GM19023 (cell line): ENCODE data around the gene SERPINA3.
"Not testable (repeated sequence)": the region's sequence is repeated elsewhere in the genome, so short reads cannot be mapped to it uniquely, and the experiment has no call there.

Experiments
- ATAC-seq: cut with Tn5 transposase; IDR thresholded peaks from one replicate; pipeline ENCODE4 v1.9.1; 2021; ENCODE audit warnings: mild to moderate bottlenecking, moderate library complexity; ENCODE audit not compliant: unreplicated experiment

SERPINA3 gene

GRCh38 chr14:94612174-94612573 lies at the start of gene SERPINA3:
TSS of gene SERPINA3 (plus strand) at chr14:94612391. CDS start at chr14:94614442, 2,051 bp downstream.
- ATAC-seq: no peak

GRCh38 chr14:94562941-94563883 lies 49.0 kb upstream of the SERPINA3 start:
- no peak for ATAC-seq

GRCh38 chr14:94564381-94564780 lies 47.8 kb upstream of the SERPINA3 start:
- no peak for ATAC-seq

GRCh38 chr14:94568186-94568585 lies 44.0 kb upstream of the SERPINA3 start:
- no peak for ATAC-seq

- no peak for ATAC-seq
Observed at GRCh38 chr14:94569381-94570001, 42.7 kb upstream of the SERPINA3 start.

- ATAC-seq: no peak
Observed at GRCh38 chr14:94570002-94570400, 42.2 kb upstream of the SERPINA3 start.

- ATAC-seq: no peak
Observed at GRCh38 chr14:94570440-94570839, 41.8 kb upstream of the SERPINA3 start.

- ATAC-seq: no peak
Observed at GRCh38 chr14:94571395-94571794, 40.8 kb upstream of the SERPINA3 start.

- ATAC-seq: no peak
Observed at GRCh38 chr14:94571950-94572349, 40.2 kb upstream of the SERPINA3 start.

GRCh38 chr14:94572637-94573303 lies 39.4 kb upstream of the SERPINA3 start:
- ATAC-seq: no peak

- no peak for ATAC-seq
Observed at GRCh38 chr14:94573475-94574277, 38.5 kb upstream of the SERPINA3 start.

- no peak for ATAC-seq
Observed at GRCh38 chr14:94574336-94574735, 37.9 kb upstream of the SERPINA3 start.

GRCh38 chr14:94575730-94576585 lies 36.2 kb upstream of the SERPINA3 start:
- ATAC-seq: no peak

- not testable (repeated sequence) for ATAC-seq
Observed at GRCh38 chr14:94577472-94577871, 34.7 kb upstream of the SERPINA3 start.

GRCh38 chr14:94578712-94579111 lies 33.5 kb upstream of the SERPINA3 start:
- no peak for ATAC-seq

GRCh38 chr14:94581127-94581999 lies 30.8 kb upstream of the SERPINA3 start, which contains the start of gene SERPINA5:
TSS of gene SERPINA5 (plus strand) at chr14:94581426. CDS start at chr14:94587363, 5,937 bp downstream.
- ATAC-seq: no peak

GRCh38 chr14:94582199-94582750 lies 29.9 kb upstream of the SERPINA3 start:
- ATAC-seq: no peak

- no peak for ATAC-seq
Observed at GRCh38 chr14:94582851-94583250, 29.3 kb upstream of the SERPINA3 start.
